Measurements from ENCODE around the gene SH2D3C.
A peak's percentile ranks its signal among the peaks of the same experiment; 100 is the strongest.

SH2D3C gene

DNA sequence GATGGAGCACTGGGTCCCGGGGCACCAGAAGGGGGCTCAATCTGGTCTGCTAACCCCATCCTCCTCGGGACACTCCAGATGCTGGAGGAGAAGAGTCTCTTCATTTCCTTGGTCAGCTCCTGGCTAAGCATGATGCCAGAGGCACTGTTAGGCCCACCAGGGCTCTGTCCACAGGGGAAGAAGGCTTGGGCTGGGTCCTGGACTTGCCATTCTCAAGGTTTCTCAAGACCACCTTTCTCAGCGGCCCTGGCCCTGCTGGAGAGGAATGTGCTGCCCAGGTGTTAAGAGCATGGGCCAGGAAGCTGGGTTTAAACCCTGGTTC lies 7.9 kb downstream of the SH2D3C start:
- Histone ChIP-seq H3K36me3 (ENCODE audit: control insufficient read depth, low read length) (peaks cover 50% of the 10 kb centered on the region), H3K79me2 (ENCODE audit: control insufficient read depth, low read length) (peaks cover 12% of the 10 kb centered on the region), H3K27me3 (ENCODE audit: control insufficient read depth, low read length) (no peaks in the 10 kb centered on the region), H3K4me1 (ENCODE audit: control insufficient read depth, low read length) (peaks cover 39% of the 10 kb centered on the region), H3K9me3 (ENCODE audit: control insufficient read depth, insufficient read depth, low read length) (no peaks in the 10 kb centered on the region), H3K27ac (ENCODE audit: low read depth, low read length) (no peak overlapping the region), H3K4me3 (ENCODE audit: low read length) (peak overlapping the region; percentile 75), H3K9me2 (replicated peaks; ENCODE audit: control insufficient read depth, low read length) (no peaks in the 10 kb centered on the region), H4K20me1 (ENCODE audit: control insufficient read depth, insufficient read depth, low read depth, low read length) (peaks cover 8% of the 10 kb centered on the region; the same call in 1 of the 2 replicates), H3F3A (ENCODE audit: control insufficient read depth, insufficient read depth) (peaks cover 5% of the 10 kb centered on the region), H3K4me2 (ENCODE audit: low read length) (peak overlapping the region; percentile 90)
- TF ChIP-seq EZH2phosphoT487 (IDR thresholded peaks at IDR 0.05; ENCODE audit: borderline replicate concordance, low read length), result no peak
- TF ChIP-seq, protein P1, sequence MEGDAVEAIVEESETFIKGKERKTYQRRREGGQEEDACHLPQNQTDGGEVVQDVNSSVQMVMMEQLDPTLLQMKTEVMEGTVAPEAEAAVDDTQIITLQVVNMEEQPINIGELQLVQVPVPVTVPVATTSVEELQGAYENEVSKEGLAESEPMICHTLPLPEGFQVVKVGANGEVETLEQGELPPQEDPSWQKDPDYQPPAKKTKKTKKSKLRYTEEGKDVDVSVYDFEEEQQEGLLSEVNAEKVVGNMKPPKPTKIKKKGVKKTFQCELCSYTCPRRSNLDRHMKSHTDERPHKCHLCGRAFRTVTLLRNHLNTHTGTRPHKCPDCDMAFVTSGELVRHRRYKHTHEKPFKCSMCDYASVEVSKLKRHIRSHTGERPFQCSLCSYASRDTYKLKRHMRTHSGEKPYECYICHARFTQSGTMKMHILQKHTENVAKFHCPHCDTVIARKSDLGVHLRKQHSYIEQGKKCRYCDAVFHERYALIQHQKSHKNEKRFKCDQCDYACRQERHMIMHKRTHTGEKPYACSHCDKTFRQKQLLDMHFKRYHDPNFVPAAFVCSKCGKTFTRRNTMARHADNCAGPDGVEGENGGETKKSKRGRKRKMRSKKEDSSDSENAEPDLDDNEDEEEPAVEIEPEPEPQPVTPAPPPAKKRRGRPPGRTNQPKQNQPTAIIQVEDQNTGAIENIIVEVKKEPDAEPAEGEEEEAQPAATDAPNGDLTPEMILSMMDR (IDR thresholded peaks at IDR 0.05; ENCODE audit: low read depth, low read length, poor library complexity, severe bottlenecking), result no peak

DNA sequence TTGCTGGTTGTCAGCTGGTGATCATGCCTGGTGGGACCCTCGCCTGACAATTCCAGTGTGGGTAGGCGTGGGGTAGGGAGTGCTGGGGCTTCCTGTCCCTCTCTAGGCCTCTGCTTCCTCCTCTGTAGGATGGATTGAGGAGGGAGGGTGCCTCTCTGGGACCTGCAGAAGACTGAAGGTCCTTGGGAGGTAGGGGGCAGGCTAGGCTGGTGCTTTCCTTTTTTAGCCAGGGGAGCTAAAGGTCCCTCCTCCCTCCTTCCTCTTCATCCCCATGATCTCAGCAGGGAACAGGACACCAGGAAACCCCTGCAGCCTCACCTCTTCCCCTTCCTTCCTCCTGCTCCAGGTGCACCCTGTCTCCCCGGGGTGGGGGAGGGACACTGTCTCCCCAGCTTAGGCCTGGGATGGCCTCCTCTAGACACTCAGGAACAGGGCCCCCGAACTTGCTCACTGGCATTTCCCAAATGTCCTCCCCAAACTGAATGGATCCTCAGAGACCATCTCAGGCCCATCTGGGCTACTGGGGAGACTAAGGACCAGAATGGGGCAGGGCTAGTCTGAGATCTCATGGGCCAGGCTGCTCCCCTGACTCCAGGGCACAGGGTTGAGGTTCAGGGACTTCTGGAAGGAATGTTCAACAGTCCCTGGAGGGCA lies 8.4 kb downstream of the SH2D3C start:
- peaks cover 5% of the 10 kb centered on the region for H3F3A ChIP-seq (ENCODE audit: control insufficient read depth, insufficient read depth)
- TF ChIP-seq, protein P1 (IDR thresholded peaks at IDR 0.05; ENCODE audit: low read depth, low read length, poor library complexity, severe bottlenecking), result peak; percentile 8
- no peak for TF ChIP-seq EZH2phosphoT487 (IDR thresholded peaks at IDR 0.05; ENCODE audit: borderline replicate concordance, low read length)
- H4K20me1 ChIP-seq (ENCODE audit: control insufficient read depth, insufficient read depth, low read depth, low read length), result peaks cover 8% of the 10 kb centered on the region; the same call in 1 of the 2 replicates
- H3K9me3 ChIP-seq (ENCODE audit: control insufficient read depth, insufficient read depth, low read length), result no peaks in the 10 kb centered on the region
- no peak overlapping the region for H3K27ac ChIP-seq (ENCODE audit: low read depth, low read length)
- no peaks in the 10 kb centered on the region for H3K27me3 ChIP-seq (ENCODE audit: control insufficient read depth, low read length)
- H3K4me2 ChIP-seq (ENCODE audit: low read length), result peak overlapping the region; percentile 90
- peaks cover 12% of the 10 kb centered on the region for H3K79me2 ChIP-seq (ENCODE audit: control insufficient read depth, low read length)
- peaks cover 39% of the 10 kb centered on the region for H3K4me1 ChIP-seq (ENCODE audit: control insufficient read depth, low read length)
- peaks cover 50% of the 10 kb centered on the region for H3K36me3 ChIP-seq (ENCODE audit: control insufficient read depth, low read length)
- no peaks in the 10 kb centered on the region for H3K9me2 ChIP-seq (replicated peaks; ENCODE audit: control insufficient read depth, low read length)
- peak overlapping the region; percentile 75 for H3K4me3 ChIP-seq (ENCODE audit: low read length)

DNA sequence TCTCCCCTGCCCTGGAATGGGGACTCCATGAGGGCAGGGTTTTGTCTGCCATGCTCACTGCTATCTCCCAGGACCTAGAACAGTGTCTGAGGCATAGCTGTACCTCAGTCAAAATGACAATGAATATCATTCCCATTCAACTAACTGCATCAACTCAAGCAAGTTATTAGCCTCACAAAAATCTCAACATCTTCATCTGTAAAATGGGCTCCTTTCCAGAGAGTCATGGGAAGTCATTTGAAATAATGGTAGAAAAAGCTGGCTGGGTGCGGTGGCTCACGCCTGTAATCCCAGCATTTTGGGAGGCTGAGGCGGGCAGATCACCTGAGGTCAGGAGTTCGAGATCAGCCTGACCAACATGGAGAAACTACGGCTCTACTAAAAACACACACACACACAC lies 9.4 kb downstream of the SH2D3C start:
- Histone ChIP-seq H3K9me2 (replicated peaks; ENCODE audit: control insufficient read depth, low read length) (no peaks in the 10 kb centered on the region), H3K79me2 (ENCODE audit: control insufficient read depth, low read length) (peaks cover 12% of the 10 kb centered on the region)

More for the DNA sequence above, 9.4 kb downstream of the SH2D3C start:
- Histone ChIP-seq H3K27ac (ENCODE audit: low read depth, low read length) (no peak overlapping the region), H3K36me3 (ENCODE audit: control insufficient read depth, low read length) (peaks cover 44% of the 10 kb centered on the region), H3K4me2 (ENCODE audit: low read length) (no peak overlapping the region), H3K4me1 (ENCODE audit: control insufficient read depth, low read length) (peaks cover 39% of the 10 kb centered on the region), H3K27me3 (ENCODE audit: control insufficient read depth, low read length) (no peaks in the 10 kb centered on the region), H3K4me3 (ENCODE audit: low read length) (no peak overlapping the region), H4K20me1 (ENCODE audit: control insufficient read depth, insufficient read depth, low read depth, low read length) (peaks cover 8% of the 10 kb centered on the region; the same call in 1 of the 2 replicates), H3K9me3 (ENCODE audit: control insufficient read depth, insufficient read depth, low read length) (no peaks in the 10 kb centered on the region), H3F3A (ENCODE audit: control insufficient read depth, insufficient read depth) (peaks cover 5% of the 10 kb centered on the region)
- TF ChIP-seq EZH2phosphoT487 (IDR thresholded peaks at IDR 0.05; ENCODE audit: borderline replicate concordance, low read length), result no peak
- TF ChIP-seq, protein P1 (IDR thresholded peaks at IDR 0.05; ENCODE audit: low read depth, low read length, poor library complexity, severe bottlenecking), result no peak

Measured in DOHH2 (cell line).